Keratinocyte (primary cell): ENCODE results near the gene IL17RD. TPM values are rescaled to one million over a fixed set of nuclear protein-coding genes. Genes with fewer than 3 reads are reported as not detected.

ENCODE experiments used
- DNase-seq: peaks from one replicate; pipeline ENCODE4 v3.0.0-alpha.2; 2011; ENCODE audit warnings: low read depth, missing footprints, low spot score
- FAIRE-seq: peaks from 2 replicates; lab custom pipeline; 2011; peaks lifted over from hg19 to GRCh38; lab: Jason Lieb, UNC
- H2AFZ ChIP-seq: 2 replicates; pipeline ENCODE4 v1.6.0; 2012; ENCODE audit warnings: low read length, control low read depth, inconsistent platforms; ENCODE audit not compliant: control insufficient read depth
- H3K27ac ChIP-seq: 2 replicates; pipeline ENCODE4 v1.5.1; 2011; ENCODE audit warnings: low read length; ENCODE audit not compliant: control insufficient read depth, insufficient read depth
- H3K27me3 ChIP-seq: 3 replicates; pipeline ENCODE4 v1.6.0; 2011; ENCODE audit warnings: low read length; ENCODE audit not compliant: control insufficient read depth, insufficient read depth; ENCODE audit errors: extremely low read depth
- H3K36me3 ChIP-seq, 2 experiments: 2 replicates in 1 of 2; 3 replicates in 1 of 2; pipeline ENCODE4 v1.5.1; 2011; ENCODE audit warnings: low read length in 2 of 2, mild to moderate bottlenecking in 1 of 2; ENCODE audit not compliant: control insufficient read depth in 2 of 2, insufficient read depth in 2 of 2; ENCODE audit errors: extremely low read depth in 1 of 2
- H3K4me1 ChIP-seq: 3 replicates; pipeline ENCODE4 v1.5.1; 2011; ENCODE audit warnings: low read length; ENCODE audit not compliant: control insufficient read depth, insufficient read depth; ENCODE audit errors: extremely low read depth
- H3K4me2 ChIP-seq: 3 replicates; pipeline ENCODE4 v1.6.0; 2011; ENCODE audit warnings: low read depth, low read length; ENCODE audit not compliant: control insufficient read depth, insufficient read depth; ENCODE audit errors: extremely low read depth
- H3K4me3 ChIP-seq, 3 experiments: fragments of 200-600 bp in 1 of 3; sonication (generic) in 1 of 3; 2 replicates in 2 of 3; 3 replicates in 1 of 3; pipeline ENCODE4 v1.5.1; 2011 to 2016; ENCODE audit warnings: low read length in 3 of 3, mild to moderate bottlenecking in 3 of 3, control low read depth in 2 of 3, inconsistent platforms in 1 of 3, low read depth in 1 of 3, mixed read lengths in 1 of 3, mixed run types in 1 of 3, moderate library complexity in 1 of 3; ENCODE audit not compliant: control insufficient read depth in 2 of 3, insufficient read depth in 2 of 3; ENCODE audit errors: extremely low read depth in 1 of 3
- H3K79me2 ChIP-seq: 2 replicates; pipeline ENCODE4 v1.6.0; 2012; ENCODE audit warnings: low read length; ENCODE audit not compliant: control insufficient read depth, insufficient read depth
- H3K9ac ChIP-seq: 3 replicates; pipeline ENCODE4 v1.6.0; 2011; ENCODE audit warnings: low read length; ENCODE audit not compliant: control insufficient read depth, insufficient read depth; ENCODE audit errors: extremely low read depth
- H3K9me1 ChIP-seq: 3 replicates; pipeline ENCODE4 v1.6.0; 2011; ENCODE audit warnings: low read length; ENCODE audit not compliant: control insufficient read depth, insufficient read depth; ENCODE audit errors: extremely low read depth
- H3K9me3 ChIP-seq: 2 replicates; pipeline ENCODE4 v1.5.1; 2012; ENCODE audit warnings: low read depth, low read length; ENCODE audit not compliant: control insufficient read depth
- H4K20me1 ChIP-seq: 3 replicates; pipeline ENCODE4 v1.6.0; 2011; ENCODE audit warnings: low read length; ENCODE audit not compliant: control insufficient read depth, insufficient read depth; ENCODE audit errors: extremely low read depth
- CTCF ChIP-seq, 3 experiments: IDR thresholded peaks in 1 of 3; conservative IDR thresholded peaks in 1 of 3; optimal IDR thresholded peaks in 1 of 3; 2 replicates in 2 of 3; 3 replicates in 1 of 3; pipeline versions ENCODE3 to v1.5.1; 2011; ENCODE audit warnings: low read length in 3 of 3, mild to moderate bottlenecking in 3 of 3, moderate library complexity in 2 of 3, control low read depth in 1 of 3, inconsistent platforms in 1 of 3; ENCODE audit not compliant: insufficient read depth in 2 of 3; ENCODE audit errors: extremely low read depth in 1 of 3
- EZH2 ChIP-seq: IDR thresholded peaks from one replicate; pipeline ENCODE4 v1.6.1; 2012; ENCODE audit warnings: inconsistent platforms, mild to moderate bottlenecking, low read length, moderate library complexity
- dilution Hi-C: fragments of 300-500 bp; cut with MboI; formaldehyde crosslinking; loops from one replicate; pipeline ENCODE4 v1.7.0; 2020; ENCODE audit warnings: low sequenced_read_pairs; ENCODE audit not compliant: extremely low pct_ligation_motif_present
- polyA plus RNA-seq, 5 experiments: library from polyadenylated mRNA; depleted of rRNA in 3 of 5; stranded (reverse) in 3 of 5; stranded (forward) in 1 of 5; unstranded in 1 of 5; fragments of >200 nt; gene quantifications; 1 replicate in 1 of 5; 2 replicates in 3 of 5; 3 replicates in 1 of 5; pipeline versions ENCODE4 v1.2.1 to v1.2.3, GENCODE V29; 2011 to 2012; ENCODE audit warnings: missing spikeins in 2 of 5, low read depth in 1 of 5, low replicate concordance in 1 of 5

The IL17RD gene
- polyA plus RNA-seq, 1 donor (not counting 4 experiments of a cell fraction or from before 2014, with no cell fraction given): 1.4 TPM

- no peak for FAIRE-seq
- no peak overlapping the region for H3K4me2 ChIP-seq
- dilution Hi-C loops: no loop called here
These were observed 34.5 kb downstream of the IL17RD start for GRCh38 chr3:57130571-57131209.

GRCh38 chr3:57128826-57129667 is 36.1 kb downstream of the IL17RD start:
- no peak overlapping the region for H3K4me3 ChIP-seq
- FAIRE-seq: no peak
- H3K4me1 ChIP-seq: no peaks in the 10 kb centered on the region
- no peaks in the 10 kb centered on the region for H3K9me3 ChIP-seq
- no peaks in the 10 kb centered on the region for H3K27me3 ChIP-seq
- no peaks in the 10 kb centered on the region for H3K9me1 ChIP-seq
- H4K20me1 ChIP-seq: no peaks in the 10 kb centered on the region
- H3K4me2 ChIP-seq: no peak overlapping the region
- H3K79me2 ChIP-seq: no peaks in the 10 kb centered on the region
- no peak overlapping the region for H3K9ac ChIP-seq
- no peak overlapping the region for H3K27ac ChIP-seq
- no peak overlapping the region for H2AFZ ChIP-seq
- no peak for DNase-seq
- dilution Hi-C loops: no loop called here
- no peak for TF ChIP-seq EZH2
- no peak for TF ChIP-seq CTCF (optimal IDR thresholded peaks at IDR 0.05 in 1 of 3, IDR thresholded peaks at IDR 0.05 in 1 of 3, conservative IDR thresholded peaks at IDR 0.05 in 1 of 3; ENCODE audit: extremely low read depth in 1 of 3, insufficient read depth in 2 of 3, low read length in 3 of 3)
- H3K36me3 ChIP-seq: no peaks in the 10 kb centered on the region

More at GRCh38 chr3:57130571-57131209, 34.5 kb downstream of the IL17RD start:
- no peaks in the 10 kb centered on the region for H3K4me1 ChIP-seq
- H2AFZ ChIP-seq: no peak overlapping the region
- no peak overlapping the region for H3K9ac ChIP-seq
- no peaks in the 10 kb centered on the region for H3K9me3 ChIP-seq
- TF ChIP-seq CTCF (optimal IDR thresholded peaks at IDR 0.05 in 1 of 3, IDR thresholded peaks at IDR 0.05 in 1 of 3, conservative IDR thresholded peaks at IDR 0.05 in 1 of 3; ENCODE audit: extremely low read depth in 1 of 3, insufficient read depth in 2 of 3, low read length in 3 of 3): no peak
- TF ChIP-seq EZH2: no peak
- H3K27me3 ChIP-seq: no peaks in the 10 kb centered on the region
- H3K27ac ChIP-seq: no peak overlapping the region
- H3K9me1 ChIP-seq: no peaks in the 10 kb centered on the region
- H3K4me3 ChIP-seq: no peak overlapping the region
- no peak for DNase-seq
- H4K20me1 ChIP-seq: no peaks in the 10 kb centered on the region
- no peaks in the 10 kb centered on the region for H3K79me2 ChIP-seq
- no peaks in the 10 kb centered on the region for H3K36me3 ChIP-seq
